Measurements from ENCODE around the gene TXNRD2.

Gene TXNRD2

GRCh38 chr22:19981171-19981960 is 39.7 kb upstream of the TXNRD2 start:
- no peak for DNase-seq
- intact Hi-C loops (cut with DNase I): no loop called here

DNA sequence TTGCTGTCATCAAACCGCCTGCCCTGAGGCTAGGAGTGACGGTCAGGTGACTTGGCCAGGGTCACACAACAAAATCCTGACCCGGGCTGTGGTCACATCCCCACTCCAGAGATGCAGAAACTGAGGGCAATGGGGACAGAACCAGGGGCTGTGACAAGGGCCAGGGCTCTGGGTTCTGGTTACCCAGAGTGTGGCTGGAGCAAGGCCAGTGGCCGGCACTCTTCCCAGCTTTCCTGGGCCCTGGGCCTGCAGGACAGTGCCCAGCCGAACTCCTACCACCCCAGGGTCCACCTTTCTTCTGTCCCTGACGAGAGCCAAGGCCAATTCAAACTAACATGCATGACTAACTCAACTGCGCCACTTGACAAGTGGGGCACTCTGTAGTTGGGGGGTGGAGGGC is 39.1 kb upstream of the TXNRD2 start:
- intact Hi-C loops (cut with DNase I): no loop called here
- no peak for DNase-seq

DNA sequence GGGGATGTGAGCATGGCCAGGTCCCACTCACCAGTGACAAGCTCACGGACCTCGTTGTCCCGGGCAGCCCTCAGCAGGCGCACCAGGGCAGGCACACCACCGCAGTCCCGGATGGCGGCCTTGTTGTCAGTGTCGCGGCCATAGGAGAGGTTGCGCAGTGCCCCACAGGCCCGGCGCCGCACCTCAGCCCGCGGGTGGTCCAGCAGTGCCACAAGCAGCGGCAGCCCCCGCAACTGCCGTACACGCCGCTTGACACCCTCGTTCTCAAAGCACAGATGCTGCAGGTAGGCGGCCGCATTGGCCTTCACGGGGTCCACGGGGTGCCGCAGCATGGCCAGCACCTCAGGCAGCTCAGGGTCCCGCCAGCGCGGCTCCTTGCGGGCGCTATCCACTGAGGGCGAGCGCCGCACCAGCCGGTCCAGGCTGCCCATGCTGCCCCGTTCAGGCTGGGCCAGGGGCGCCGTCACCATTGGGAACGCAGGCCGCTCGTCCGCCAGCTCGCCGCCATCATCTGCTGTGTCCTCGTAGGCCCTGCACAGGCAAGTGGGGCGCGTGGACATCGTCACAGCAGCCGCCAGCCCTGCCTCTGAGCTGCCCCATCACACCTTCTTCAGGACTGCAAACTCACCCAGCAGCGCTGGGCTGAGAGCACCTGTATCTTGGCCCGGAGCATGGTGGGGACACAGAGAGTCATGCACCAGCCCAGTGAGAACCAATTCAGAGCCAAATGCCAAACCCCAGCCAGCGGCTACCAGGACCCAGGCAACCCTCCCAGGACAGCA is 38.3 kb upstream of the TXNRD2 start:
- intact Hi-C loops (cut with DNase I): no loop called here
- DNase-seq: no peak

GRCh38 chr22:19978748-19979147 is 37.1 kb upstream of the TXNRD2 start:
- intact Hi-C loops (cut with DNase I): no loop called here
- DNase-seq: no peak

DNA sequence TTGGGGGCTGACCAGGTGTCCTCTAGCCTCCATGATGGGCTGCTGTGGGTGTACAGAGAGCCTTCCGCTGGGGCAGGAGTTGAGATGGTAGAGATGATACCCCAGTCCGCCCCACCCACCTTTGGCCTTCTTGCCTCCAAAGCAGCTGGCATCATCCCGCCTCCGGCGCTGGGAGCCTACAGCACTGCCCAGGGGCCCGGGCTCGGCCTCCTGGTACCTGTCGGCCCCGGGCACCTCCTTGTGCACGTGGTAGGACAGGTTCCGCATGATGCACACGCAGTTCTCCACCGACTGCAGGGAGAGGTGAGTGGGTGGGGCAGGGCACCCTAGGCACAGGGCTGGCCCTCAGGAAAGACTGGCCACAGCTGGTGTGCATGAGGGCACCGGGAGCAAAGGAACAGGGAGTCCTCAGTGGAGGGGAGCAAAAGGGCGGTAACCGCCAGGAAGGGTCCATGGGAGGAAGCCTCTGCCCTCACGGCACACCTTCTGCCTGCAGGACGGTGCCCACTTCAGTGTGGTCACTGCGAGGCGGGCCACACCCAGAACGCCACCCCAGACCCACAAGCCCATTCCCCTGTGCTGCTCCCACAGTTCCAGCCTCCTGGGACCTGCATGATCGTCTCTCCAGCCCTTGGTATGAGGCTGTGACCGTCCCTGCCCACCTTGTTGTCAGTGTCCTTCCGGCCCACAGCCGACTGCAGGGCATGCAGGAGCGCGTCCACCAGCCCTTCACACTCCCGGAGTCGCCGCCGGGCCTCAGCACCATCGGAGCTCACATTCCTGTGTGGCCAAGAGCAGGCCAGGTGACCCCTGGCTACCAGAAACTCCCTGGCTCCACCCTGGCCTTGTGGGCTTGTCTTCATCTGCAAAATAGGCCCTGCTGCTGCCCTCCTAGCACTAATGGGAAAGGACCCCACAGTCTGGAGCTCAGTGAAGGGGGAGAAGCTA is 36.0 kb upstream of the TXNRD2 start:
- no peak for DNase-seq
- intact Hi-C loops (cut with DNase I): no loop called here

DNA sequence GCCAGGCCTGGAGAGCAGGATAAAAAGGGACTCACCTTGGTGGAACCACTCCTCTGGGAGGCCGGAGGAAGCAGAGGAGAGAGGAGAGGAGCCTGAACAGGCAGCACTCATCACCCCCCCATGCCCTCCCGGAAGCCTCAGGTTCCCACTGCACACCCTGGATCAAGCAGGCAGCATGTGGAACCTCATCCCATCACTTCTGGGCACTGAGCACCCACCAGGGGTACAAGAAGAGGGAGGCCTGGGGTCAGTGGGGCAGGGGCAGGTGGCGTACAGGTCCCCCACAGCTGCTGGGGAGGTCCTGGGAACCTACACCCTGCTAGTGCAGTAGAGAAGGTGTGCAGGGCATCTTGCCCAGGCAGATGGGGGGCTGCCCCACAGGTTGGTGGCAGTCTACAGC is 35.1 kb upstream of the TXNRD2 start:
- DNase-seq: no peak
- intact Hi-C loops (cut with DNase I): no loop called here

- DNase-seq: no peak
- intact Hi-C loops (cut with DNase I): no loop called here
Measured at GRCh38 chr22:19975707-19976035, 34.1 kb upstream of the TXNRD2 start.

GRCh38 chr22:19974935-19975706 is 33.5 kb upstream of the TXNRD2 start:
- intact Hi-C loops (cut with DNase I): no loop called here
- DNase-seq: no peak

- intact Hi-C loops (cut with DNase I): no loop called here
- peak in 31 of 42 donors; percentile 27 to 84 (median 53) for DNase-seq
Measured at GRCh38 chr22:19974268-19974861, 32.7 kb upstream of the TXNRD2 start.

DNA sequence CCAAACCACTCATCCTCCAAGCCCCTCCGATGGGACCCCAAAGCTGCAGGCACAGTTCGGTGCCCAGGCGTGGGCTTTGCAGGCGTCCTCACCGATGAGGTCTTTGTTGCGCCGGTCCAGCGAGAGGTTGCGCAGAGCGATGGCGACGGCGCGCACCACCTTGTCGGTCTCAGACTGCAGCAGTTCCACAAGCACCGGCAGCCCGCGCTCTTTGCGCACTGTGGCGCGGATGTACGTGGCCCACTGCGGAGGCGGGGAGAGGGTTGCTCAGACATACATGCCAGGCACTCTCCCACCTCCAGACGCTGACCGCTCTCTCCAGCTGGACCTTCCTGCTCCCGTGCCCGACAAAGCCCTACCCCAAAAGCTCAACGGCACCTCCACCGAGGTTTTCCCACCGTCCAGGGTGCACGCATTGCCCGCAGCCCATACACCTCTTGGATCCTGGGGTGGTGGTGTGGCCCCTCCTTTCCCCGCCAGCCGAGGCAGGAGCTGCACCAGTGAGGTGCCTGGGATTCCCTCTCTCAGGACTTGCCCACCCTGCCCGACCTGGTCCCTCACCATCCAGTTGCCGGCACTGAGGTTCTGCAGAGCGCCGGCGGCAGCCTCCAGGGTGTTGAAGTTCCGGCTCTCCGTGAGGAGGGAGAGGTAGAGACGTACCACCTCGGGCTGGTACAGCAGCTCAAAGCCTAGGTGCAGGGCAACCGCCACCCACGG is 32.1 kb upstream of the TXNRD2 start:
- no peak for DNase-seq

GRCh38 chr22:19972652-19973550 is 31.3 kb upstream of the TXNRD2 start:
- intact Hi-C loops (cut with DNase I): no loop called here
- DNase-seq: no peak

More for the DNA sequence above, 32.1 kb upstream of the TXNRD2 start:
- intact Hi-C loops (cut with DNase I): no loop called here

GRCh38 chr22:19972251-19972650 is 30.6 kb upstream of the TXNRD2 start:
- intact Hi-C loops (cut with DNase I): no loop called here
- DNase-seq: no peak

DNA sequence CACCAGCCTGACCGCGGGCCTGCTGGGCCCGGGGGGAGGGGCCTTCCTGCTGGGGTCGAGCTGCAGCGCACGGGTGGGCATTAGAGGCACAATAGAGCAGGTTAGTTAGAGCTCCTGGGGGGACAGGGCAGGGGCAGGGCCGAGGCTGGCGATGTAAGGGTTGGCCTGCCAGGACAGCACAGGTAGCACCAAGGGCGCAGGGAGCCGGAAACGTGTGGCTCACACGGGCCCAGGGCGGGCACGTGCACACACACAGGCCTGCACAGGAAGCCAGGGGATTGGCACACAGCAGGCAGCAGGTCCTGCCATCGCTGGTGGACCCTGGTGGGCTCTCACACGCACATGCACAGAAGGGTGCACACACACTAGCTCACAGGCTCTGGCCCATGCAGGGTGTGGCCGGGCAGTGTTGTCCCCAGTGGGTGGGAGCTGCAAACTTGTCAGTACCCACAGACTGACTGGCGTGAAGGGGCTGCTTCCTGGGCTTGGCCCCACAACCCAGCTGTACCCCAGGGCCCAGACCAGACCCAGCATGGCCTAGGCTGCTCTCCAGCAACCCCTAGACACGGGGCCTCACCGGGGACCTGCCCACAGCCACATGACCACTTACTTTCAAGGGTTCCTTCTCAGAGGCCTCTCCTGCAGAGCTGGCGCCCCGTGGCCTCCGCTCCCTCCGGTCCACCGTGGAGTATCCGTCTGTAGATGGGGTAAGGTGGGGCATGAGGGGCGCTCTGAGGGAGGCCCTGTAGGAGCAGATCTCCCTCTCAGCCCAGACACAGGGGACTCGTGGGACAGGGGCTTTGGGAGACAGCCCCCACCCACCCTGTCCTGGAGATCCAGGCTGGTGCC is 29.9 kb upstream of the TXNRD2 start:
- no peak for DNase-seq
- intact Hi-C loops (cut with DNase I): loop anchor here (2.0 kb wide), 1 partner anchor 67 kb away; no protein-coding TSS in a partner anchor

DNA sequence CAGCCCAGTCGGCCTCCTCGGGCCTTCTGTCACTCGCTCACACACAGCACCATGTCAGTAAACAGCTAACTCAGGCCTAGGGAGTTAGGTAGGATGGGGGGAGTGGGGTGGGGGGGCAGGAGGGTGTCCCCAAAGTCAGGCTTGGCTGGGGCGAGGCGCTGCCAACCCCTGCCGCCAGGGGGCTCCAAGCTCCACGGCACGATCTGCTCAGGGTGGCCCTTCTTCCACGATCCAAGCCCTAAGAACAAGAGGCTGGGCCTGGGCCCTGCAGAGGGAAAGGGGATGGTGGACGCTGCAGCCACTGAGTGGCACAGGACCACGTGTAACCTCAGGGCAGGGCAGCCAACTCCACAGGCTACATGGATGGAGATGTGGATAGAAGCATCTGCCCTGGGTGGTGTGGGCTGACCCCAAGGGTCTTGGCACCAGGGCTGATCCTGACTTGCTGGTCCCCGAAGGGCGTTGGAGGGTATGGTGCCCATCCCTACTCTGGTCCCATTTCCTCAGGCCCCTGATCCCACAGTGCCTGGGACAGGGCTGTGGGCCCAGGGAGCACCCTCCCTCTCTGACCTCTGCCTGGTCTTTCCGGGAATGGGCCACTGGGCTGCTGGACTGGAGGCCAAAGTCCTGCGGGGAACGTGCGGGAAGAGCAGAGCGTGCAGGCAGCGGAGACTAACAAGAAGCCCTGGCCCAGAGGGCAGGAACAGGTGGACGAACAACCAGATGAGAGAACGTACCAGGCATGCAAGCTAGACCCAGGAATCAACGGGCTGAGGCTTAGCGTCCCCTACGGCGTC is 29.1 kb upstream of the TXNRD2 start:
- intact Hi-C loops (cut with DNase I): loop anchor here (2.0 kb wide), 1 partner anchor 68 kb away; no protein-coding TSS in a partner anchor
- DNase-seq: peak; percentile 44 to 89 (median 76)

DNA sequence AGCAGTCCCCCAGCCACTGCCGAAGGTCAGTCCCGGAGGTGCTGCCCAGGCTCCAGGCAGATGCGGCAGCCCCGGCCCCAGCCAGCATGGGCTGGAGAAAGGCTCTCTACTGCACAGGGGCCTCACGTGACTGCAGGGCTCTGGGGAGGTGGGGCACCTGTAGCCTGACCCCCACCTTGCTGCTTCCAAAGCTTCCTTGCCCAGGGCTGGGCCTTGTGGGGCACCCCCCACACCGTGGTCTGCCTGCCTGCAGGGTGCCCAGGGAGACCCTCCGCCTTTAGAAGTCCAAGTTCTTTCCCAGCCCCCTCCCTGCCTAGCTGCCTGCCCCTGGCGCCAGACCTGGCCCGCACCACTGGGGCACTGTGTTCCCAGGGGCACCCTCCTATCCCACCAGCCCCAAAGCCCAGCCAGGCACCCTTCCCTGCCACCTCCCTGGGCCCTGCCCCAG is 28.4 kb upstream of the TXNRD2 start:
- intact Hi-C loops (cut with DNase I): loop anchor here (2.0 kb wide), 1 partner anchor 69 kb away; no protein-coding TSS in a partner anchor
- DNase-seq: no peak
